Activated CD8-positive, alpha-beta memory T cell treated with anti-CD3 and anti-CD28 coated beads, Interleukin-2, amount 50 U/mL, for 1 hour (primary cell): ENCODE measurements around the gene LRRC26.
"Not testable (repeated sequence)": the region's sequence is repeated elsewhere in the genome, so short reads cannot be mapped to it uniquely, and the experiment has no call there.

Source experiments
- DNase-seq: peaks from one replicate; pipeline ENCODE4 v3.0.0-alpha.2; 2020; ENCODE audit errors: extremely low read depth

Gene LRRC26

DNA sequence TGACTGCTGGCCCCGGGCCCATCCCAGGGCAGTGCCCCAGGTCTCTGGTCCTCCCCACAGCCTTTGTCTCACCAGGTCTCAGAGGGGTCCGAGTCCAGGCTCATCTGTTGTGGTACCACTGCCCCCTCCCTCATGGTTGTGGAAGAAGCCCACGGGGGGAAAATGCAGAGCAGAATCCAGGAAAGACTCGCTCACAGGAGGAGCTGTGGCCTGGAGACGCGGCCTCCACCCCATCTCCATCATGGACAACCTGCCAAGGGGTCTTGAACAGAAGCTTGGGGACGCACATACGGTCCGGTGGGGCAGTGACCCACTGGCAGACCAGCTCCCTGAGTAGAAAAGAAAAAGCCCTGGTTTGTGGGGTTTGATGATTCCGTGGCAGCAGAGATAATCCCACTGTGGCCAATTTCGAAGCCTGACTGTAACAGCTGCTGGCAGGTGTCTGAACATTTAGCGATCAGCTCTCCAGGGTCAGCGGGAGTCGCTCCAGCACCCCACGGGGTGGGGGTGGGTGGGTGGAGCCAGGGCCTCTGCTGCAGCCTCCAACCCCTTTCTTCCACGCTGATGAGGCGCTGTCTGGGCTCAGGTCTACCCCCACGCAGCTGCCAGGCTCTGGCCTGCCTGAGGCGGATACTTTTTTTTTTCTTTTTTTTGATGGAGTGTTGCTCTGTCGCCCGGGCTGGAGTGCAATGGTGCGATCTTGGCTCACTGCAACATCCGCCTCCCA is 32.8 kb downstream of the LRRC26 start:
- no peak for DNase-seq

- no peak for DNase-seq
Measured at GRCh38 chr9:137136261-137136880, 33.5 kb downstream of the LRRC26 start.

- DNase-seq, result not testable (repeated sequence)
Measured at GRCh38 chr9:137135154-137135553, 34.7 kb downstream of the LRRC26 start.

DNA sequence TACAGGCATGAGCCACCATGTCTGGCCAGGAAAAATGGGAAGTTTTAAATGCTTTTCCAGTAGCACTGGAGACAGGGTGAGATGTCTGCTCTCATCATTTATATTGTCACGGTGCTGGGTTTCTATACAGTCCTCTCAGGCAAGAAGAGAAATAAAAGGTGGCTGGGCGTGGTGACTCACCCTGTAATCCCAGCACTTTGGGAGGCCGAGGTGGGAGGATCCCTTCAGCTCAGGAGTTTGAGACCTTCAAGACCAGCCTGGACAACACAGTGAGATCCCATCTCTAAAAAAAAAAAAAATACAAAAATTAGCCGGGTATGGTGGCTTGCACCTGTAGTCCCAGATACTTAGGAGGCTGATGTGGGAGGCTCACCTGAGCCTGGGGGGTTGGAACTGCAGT is 35.7 kb downstream of the LRRC26 start:
- no peak for DNase-seq

- DNase-seq, result no peak
Measured at GRCh38 chr9:137130176-137130755, 39.6 kb downstream of the LRRC26 start.

DNA sequence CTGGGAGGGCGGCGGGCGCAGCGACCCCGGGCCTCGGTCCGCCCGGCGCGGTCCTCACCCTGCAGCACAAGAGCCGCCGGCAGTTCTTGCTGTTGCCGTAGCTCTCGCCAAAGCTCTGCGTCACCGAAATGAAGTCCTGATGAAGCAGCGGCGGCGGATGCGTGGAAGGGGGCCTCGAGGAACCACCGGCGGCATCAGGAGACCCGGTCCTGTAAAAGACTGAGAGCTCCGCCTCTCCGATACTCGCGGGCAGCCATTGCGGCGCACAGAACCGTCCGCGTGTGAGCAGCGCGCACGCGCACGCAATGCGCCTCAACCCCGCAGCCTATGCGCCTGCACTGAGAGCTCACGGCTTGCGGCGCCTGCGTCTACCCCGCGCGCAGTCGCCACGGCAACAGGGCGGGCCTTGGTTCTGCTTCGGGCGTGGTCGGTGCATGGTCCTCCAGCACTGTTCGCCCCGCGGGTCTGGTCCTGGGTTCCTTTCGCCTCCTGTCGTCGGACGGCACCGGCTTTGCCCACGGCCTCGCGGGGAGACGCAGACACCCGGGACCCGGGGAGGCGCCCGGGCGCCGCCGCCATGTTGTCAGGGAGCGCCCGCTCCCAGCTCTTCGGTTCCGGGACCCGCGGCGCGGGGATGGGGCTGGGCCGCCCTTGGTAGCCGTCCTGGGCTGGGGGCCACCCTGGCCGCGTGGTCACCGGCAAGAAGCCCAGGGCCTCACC is 40.2 kb downstream of the LRRC26 start:
- peak; percentile 56 for DNase-seq

GRCh38 chr9:137128862-137129455 is 40.9 kb downstream of the LRRC26 start:
- DNase-seq, result no peak

- DNase-seq, result no peak
Measured at GRCh38 chr9:137128158-137128861, 41.5 kb downstream of the LRRC26 start.

- no peak for DNase-seq
Measured at GRCh38 chr9:137127301-137128157, 42.3 kb downstream of the LRRC26 start.

DNA sequence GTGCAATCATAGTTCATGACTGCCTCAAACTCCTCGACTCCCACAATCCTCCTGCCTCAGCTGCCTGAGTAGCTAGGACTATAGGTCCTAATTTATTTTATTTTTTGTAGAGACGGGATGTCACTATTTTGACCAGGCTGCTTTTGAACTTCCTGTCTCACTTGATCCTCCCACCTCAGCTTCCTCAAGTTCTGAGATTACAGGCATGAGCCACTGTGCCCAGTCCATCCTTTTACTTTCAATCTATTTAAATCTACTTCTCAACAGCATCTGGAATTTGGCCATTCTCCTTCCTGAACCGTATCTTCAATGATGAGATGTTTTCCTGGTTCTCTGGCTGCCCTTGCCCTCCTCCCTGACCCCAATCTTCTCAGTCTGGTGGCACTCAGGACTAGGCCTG is 43.1 kb downstream of the LRRC26 start:
- DNase-seq, result no peak

- not testable (repeated sequence) for DNase-seq
Measured at GRCh38 chr9:137123952-137124462, 45.8 kb downstream of the LRRC26 start.

DNA sequence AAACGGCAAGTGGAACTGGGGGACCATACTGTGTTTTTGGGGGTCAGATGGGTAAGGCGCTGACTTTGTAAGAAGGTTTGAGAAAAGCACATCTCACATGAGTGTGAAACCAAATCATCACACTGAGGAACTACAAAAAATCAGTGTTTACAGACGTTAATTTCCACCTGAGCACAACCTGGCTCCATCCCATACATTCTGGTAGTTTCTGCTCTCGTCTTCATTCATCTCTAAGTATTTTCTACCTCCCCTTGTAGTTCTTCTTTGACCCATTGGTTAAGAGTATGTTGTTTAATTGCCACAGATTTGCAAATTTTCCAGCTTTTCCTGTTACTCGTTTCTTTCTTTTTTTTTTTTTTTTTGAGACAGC is 46.4 kb downstream of the LRRC26 start:
- DNase-seq, result no peak

- not testable (repeated sequence) for DNase-seq
Measured at GRCh38 chr9:137122796-137123467, 46.9 kb downstream of the LRRC26 start.

DNA sequence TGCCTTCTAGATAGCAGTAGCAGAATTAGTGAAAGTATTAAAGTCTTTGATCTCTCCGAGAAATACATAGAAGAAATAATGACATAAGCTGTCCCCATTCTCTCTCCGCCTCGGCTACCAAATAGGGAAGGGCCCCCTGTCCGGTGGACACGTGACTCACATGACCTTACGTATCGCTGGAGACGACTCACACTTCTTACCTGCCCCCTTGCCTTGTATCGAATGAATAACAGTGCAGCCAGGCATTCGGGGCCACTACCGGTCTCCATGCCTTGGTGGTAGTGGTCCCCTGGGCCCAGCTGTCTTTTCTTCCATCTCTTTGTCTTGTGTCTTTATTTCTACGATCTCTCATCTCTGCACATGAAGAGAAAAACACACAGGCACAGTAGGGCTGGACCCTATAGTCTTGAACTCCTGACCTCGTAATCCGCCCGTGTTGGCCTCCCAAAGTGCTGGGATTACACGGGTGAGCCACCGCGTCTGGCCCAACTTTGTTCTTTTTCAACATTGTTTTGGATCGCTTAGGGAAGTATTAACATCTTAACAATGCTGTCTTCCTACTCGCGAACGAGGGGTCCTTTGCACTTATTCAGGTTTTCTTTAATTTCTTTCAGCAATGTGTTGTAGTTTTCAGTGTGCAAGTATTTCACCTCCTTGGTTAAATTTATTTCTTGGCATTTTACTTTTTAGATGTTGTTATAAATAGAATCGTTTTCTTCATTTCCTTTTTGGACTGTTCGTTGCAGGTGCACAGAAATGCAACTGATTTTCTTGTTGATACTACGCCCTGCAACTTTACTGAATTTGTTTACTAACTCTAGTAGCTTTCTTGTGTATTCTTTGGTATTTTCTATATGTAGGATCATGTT is 47.7 kb downstream of the LRRC26 start:
- DNase-seq, result not testable (repeated sequence)
